NCI-H1105 treated with DMSO at 0.1 percent for 48 hours (cell line): Measurements from ENCODE around the gene PDIA6.

Experiments
- DNase-seq: peaks from one replicate; lab custom pipeline; 2025; lab: John Stamatoyannopoulos, UW

PDIA6 gene, protein sequence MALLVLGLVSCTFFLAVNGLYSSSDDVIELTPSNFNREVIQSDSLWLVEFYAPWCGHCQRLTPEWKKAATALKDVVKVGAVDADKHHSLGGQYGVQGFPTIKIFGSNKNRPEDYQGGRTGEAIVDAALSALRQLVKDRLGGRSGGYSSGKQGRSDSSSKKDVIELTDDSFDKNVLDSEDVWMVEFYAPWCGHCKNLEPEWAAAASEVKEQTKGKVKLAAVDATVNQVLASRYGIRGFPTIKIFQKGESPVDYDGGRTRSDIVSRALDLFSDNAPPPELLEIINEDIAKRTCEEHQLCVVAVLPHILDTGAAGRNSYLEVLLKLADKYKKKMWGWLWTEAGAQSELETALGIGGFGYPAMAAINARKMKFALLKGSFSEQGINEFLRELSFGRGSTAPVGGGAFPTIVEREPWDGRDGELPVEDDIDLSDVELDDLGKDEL

GRCh38 chr2:10812362-10813162 is at the start of gene PDIA6:
Gene PDIA6 (minus strand): TSS chr2:10812785. CDS start chr2:10812696, 89 bp downstream.
- peak; percentile 88 for DNase-seq

DNA sequence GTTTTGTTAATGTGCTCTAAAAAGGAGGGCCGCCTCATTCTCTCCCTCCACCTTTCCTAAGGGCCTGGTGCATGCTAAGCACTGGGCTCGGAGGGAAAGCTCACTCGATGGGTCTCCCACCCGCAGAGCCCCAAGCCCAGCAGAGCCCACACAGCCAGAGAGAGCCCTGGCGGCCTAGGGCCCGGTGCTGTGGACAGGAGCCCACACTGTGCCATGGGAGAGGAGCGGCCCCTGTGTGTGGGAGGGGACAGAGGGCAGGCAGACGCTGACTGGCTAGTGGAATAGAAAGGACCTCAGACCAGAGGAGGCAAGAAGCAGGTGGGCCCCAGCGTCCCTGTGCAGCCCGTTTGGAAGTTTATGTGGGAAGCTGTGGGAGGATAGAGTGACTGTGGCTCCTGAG is 49.7 kb upstream of the PDIA6 start:
- DNase-seq = no peak

DNA sequence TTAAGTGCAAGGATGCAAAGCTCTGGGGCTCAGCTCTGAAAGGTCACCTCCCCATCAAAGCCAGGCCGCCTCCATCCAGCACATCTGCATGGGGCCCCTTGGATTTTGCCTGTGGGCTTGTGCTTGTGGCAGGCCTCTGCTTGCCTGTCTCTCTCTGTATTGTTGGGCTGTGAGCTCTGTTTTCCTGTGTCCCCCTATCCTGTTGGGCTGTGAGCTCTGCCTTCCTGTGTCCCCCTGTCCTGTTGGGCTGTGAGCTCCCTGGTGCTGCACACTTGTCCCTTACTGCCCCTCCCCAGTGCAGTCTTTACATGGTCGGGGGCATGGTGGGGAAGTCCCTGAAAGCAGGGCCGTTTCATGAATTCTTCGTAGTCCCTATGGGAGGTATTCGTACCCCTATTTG is 49.2 kb upstream of the PDIA6 start:
- no peak for DNase-seq

- no peak for DNase-seq
These were observed 48.3 kb upstream of the PDIA6 start for GRCh38 chr2:10860814-10861325.

DNA sequence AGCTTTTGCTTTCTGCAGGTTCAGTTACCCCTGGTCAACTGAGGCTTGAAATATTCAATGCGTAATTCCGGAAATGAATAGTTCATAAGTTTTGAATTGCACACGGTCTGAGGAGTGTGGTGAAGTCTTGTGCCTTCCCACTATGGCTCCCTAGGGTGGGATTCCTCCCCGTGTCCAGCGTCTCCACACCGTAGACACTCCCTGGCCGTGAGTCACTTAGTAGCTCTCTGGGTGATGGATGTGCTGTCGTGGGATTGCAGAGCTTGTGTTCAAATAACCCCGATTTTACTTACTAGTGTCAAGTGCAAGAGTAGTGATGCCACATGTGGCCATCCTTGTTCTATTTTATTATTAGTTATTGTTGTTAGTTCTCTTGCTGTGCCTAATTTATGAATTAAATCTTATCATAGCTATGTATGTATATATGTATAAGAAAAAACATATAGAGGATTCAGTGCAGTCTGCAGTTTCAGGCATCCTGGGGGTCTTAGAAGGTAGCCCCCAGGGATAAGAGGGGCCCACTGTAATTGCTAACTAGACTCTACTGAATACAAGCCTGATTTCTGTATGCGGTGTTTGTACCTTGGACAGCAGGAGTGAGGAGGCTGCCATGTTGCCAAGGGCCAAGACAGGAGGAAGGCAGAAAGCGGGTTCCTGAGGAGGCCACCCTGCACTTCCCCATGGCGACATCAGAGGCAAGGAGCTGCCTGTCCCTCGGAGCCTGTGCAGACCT is 47.7 kb upstream of the PDIA6 start:
- DNase-seq = no peak

- no peak for DNase-seq
These were observed 46.7 kb upstream of the PDIA6 start for GRCh38 chr2:10859278-10859677.

DNA sequence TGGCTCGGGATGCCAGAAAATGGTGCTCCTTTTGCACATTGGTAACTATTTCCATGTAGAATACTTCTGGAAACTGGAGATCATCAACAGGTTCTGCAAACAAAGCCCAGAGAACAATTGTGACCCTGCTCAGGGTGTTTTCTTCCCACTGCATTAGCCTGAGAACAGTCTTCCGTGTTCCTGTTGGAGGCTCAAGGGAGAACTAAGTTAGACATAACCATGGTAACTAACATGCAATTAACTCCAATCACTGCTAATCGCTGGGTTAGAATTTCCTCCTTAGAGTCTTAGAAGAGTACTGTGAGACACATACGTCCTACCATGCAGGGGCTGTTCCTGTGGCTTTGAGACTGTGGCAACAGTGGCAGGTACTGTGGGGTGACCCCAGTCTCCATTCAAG is 36.0 kb upstream of the PDIA6 start:
- DNase-seq = no peak

GRCh38 chr2:10847008-10847407 is 34.4 kb upstream of the PDIA6 start:
- no peak for DNase-seq

DNA sequence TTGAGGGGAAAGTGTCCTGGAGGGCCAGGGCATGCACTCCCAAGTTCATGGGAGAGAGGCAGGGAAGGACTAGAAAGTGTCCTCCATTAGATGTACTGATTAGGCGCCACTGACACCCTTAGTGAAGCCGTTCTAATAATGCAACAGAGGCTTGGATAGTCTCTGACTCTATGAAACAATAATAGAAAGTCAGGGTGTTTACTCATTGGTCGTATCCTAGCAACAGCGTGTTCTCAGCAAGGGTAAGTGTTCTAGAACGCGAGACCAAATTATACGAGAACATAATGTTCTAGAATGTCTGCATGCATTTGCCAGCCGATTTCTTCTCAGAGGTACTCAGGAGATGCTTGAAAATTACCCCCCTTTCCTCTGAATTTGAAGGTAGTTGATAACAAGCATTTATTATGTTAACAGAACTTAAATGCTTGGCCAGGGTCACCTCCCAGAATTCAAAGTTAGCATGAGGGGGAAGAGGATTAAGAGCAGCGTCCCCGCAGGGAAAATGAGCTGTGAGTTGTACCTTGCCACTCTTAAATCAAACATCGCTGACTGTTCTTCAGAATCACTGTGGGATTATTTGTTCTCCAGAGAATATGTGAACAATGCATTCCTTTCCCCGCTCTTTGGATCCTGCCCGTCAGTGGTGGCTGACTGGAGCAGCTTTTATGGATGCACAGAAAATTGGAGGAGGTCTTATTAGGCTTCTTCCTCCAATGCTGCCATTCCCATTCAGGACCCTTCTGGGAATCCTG is 33.7 kb upstream of the PDIA6 start:
- DNase-seq = no peak

DNA sequence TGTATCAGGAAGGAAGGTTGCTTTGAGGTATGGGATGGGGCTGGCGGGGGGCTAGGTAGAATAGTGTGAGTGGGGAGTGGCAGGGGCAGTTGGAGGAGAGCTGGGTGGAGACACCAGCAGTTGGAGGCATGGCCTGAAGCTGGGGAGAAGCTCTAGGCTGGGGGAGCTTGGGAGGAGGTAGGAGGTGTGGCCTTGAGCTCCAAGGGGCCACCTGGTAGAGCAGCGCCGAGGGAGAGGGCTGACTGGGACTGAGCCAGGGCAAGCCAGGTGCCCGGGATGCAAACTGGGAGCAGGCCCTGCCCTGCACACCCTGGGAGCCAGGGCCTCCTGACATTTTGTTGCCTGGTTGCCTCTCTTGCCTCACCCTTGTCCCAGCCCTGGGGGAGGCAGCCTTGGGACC is 33.1 kb upstream of the PDIA6 start:
- no peak for DNase-seq

- DNase-seq = no peak
These were observed 31.5 kb upstream of the PDIA6 start for GRCh38 chr2:10844097-10844496.

GRCh38 chr2:10842506-10842905 is 29.9 kb upstream of the PDIA6 start:
- DNase-seq = no peak

DNA sequence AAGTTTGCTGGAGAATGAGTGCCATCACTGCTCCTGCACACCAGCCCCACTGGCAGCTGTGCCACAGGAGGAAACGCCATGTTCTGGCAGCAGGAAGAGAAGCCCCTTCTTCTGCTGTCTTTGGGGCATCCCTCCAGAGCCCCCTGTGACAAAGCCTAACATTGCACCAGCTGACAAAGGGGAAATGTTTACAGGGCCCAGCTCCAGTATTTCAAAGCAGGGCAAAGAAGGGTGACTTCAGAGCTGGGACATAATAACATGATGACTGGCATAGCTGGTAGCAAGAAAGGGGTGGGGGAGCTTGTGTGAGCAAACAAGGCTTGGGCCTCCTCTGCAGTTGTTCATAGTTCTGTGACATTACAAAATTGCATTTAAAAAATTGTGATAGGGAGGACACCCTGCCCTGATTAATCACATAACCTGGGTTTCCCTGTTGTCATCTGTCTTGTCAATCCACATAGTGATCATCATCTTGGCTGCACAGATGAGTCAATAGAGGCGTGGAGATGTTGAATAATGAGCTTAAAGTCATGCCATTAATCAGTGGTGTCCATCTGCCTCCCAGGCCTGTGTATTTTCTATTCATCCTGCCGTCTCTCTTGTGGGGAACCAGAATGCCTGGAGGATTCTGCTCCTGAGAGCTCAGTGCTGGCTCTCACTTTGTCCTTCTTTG is 29.1 kb upstream of the PDIA6 start:
- DNase-seq = no peak

- no peak for DNase-seq
These were observed 27.2 kb upstream of the PDIA6 start for GRCh38 chr2:10839813-10840212.

- DNase-seq = no peak
These were observed 26.1 kb upstream of the PDIA6 start for GRCh38 chr2:10838734-10839133.

DNA sequence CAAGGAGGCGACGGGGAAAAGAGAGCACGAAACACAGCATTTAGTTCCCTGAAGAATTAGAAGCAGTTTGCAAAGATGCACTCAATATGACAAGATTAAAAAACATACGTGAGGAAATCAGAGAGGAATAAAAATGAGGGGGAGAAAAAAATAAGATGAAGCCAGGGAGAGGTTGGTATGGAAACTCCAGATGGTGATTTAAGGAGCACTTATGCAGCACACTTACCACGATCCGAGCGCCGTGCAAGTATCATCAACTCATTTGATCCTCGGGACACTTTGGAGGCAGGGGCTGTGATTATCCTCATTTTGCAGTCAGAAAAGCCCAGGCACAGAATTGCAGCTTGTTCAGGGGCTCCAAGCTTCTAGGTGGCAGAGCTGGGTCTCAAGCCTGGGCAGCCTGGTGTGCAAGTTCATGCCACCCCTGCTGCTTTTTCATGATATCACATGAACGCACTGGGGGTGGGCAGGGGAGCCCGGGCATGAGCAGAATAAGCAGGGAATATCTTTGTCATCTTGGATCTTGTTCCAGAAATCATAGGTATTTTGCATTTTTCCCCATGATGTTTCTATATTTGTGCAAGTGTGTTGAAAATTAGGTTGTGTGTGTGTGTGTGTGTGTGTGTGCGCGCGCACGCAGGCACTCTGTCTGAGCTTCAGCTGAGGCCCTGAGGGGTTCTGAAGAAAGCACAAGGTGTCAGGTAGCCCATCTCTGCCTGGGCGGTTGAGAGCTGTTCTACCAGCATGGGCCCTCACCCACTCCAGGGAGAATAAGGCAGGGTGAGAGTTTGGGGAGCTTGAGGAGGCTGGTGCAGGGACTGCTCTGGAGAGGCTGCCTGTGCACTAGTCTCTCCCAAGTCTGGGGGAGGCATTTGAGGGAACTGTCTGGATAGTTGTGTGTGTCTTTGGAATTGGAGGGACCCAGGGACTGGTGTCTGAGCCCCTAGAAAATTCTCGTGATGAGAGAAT is 25.0 kb upstream of the PDIA6 start:
- DNase-seq = no peak

DNA sequence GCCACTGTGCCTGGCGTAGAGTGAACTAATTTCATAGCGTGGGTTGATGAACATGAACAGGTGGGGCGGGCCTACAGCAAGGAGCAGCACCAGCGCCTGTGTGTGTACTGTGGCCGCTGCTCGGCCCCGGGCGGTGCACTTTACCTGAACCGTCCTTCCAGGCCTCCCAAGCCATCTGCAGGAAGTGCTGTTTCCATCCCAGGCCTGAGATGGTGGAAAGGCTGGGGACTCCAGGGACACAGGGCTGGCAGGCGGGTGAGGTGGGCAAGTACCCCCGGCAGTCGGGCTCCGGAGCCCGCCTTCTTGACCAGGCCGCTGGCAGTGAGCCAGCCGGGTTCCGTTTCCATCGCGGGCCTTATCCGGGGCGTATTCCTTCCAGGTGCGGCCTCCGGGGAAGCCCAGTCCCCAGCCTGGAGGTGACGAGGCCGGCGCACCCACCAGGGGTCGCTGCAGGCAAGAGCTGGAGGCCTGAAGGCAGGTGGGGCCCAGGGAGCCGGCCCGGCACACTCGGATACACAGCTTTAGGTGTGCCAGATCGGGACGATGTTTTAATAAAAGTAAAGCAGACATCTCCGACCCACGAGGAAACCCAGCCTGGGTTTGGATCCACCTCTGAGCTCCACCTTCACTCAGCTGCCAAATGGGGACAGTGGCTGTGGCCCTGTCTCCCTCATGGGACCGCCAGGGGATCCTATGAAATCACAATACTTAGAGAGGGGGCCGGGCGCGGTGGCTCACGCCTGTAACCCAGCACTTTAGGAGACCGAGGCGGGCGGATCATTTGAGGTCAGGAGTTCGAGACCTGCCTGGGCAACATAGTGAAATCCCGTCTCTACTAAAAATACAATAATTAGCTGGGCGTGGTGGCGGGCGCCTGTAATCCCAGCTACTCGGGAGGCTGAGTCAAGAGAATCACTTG is 22.7 kb upstream of the PDIA6 start:
- DNase-seq = no peak

GRCh38 chr2:10834068-10834655 is 21.6 kb upstream of the PDIA6 start:
- DNase-seq = no peak
